Measurements from ENCODE around the gene GPR37L1.

GPR37L1 gene

DNA sequence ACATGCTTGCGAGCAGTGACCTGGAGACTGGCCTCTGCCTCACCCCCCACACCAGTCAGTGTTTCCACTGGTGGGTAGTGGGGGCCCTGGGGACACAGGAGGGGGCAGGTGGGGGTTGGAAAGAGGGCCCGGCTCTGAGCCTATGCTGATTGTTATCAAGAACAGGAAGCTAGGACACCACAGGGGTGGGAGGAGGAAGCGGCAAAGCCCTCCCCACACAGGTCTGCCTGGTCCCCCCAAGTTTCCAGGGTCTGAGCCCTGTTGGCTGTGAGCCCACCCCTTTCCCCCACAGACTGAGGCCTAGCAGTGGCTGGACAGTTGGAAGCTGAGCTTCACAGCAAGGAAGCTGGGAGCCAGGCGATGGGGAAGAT is 39.3 kb downstream of the GPR37L1 start:
- Histone ChIP-seq H3K9me3 (ENCODE audit: insufficient read depth, low read depth, low read length) (no peaks in the 10 kb centered on the region), H2AFZ (ENCODE audit: low read length) (no peak overlapping the region), H3K36me3 (ENCODE audit: insufficient read depth, low read length) (peaks cover 8% of the 10 kb centered on the region; the same call in 1 of the 2 replicates), H3K9ac (ENCODE audit: low read depth, low read length, poor library complexity, severe bottlenecking) (peak overlapping the region; percentile 100), H3K79me2 (ENCODE audit: insufficient read depth, low read length) (peaks cover 79% of the 10 kb centered on the region), H3K27me3 (ENCODE audit: insufficient read depth, low read length, poor library complexity, severe bottlenecking) (no peaks in the 10 kb centered on the region), H3K4me1 (ENCODE audit: insufficient read depth, low read length, poor library complexity, severe bottlenecking) (peaks cover 77% of the 10 kb centered on the region), H4K20me1 (ENCODE audit: insufficient read depth, low read length, poor library complexity, severe bottlenecking) (peaks cover 21% of the 10 kb centered on the region), H3K4me2 (ENCODE audit: low read depth, low read length, poor library complexity, severe bottlenecking) (peak overlapping the region; percentile 96), H3K4me3 (ENCODE audit: low read length, poor library complexity, severe bottlenecking) (peak overlapping the region; percentile 98), H3K9me2 (replicated peaks; ENCODE audit: low read depth, low read length) (no peaks in the 10 kb centered on the region), H3F3A (ENCODE audit: low read depth) (peaks cover 6% of the 10 kb centered on the region)
- no peak for TF ChIP-seq EZH2phosphoT487 (IDR thresholded peaks at IDR 0.05; ENCODE audit: borderline replicate concordance)
- TF ChIP-seq, protein P1, sequence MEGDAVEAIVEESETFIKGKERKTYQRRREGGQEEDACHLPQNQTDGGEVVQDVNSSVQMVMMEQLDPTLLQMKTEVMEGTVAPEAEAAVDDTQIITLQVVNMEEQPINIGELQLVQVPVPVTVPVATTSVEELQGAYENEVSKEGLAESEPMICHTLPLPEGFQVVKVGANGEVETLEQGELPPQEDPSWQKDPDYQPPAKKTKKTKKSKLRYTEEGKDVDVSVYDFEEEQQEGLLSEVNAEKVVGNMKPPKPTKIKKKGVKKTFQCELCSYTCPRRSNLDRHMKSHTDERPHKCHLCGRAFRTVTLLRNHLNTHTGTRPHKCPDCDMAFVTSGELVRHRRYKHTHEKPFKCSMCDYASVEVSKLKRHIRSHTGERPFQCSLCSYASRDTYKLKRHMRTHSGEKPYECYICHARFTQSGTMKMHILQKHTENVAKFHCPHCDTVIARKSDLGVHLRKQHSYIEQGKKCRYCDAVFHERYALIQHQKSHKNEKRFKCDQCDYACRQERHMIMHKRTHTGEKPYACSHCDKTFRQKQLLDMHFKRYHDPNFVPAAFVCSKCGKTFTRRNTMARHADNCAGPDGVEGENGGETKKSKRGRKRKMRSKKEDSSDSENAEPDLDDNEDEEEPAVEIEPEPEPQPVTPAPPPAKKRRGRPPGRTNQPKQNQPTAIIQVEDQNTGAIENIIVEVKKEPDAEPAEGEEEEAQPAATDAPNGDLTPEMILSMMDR (conservative IDR thresholded peaks at IDR 0.05; ENCODE audit: low read length): no peak

- peaks cover 6% of the 10 kb centered on the region for H3F3A ChIP-seq (ENCODE audit: low read depth)
- peaks cover 72% of the 10 kb centered on the region for H3K79me2 ChIP-seq (ENCODE audit: insufficient read depth, low read length)
- H3K4me1 ChIP-seq (ENCODE audit: insufficient read depth, low read length, poor library complexity, severe bottlenecking): peaks cover 72% of the 10 kb centered on the region
- peak overlapping the region; percentile 98 for H3K4me3 ChIP-seq (ENCODE audit: low read length, poor library complexity, severe bottlenecking)
- no peak for TF ChIP-seq EZH2phosphoT487 (IDR thresholded peaks at IDR 0.05; ENCODE audit: borderline replicate concordance)
- TF ChIP-seq, protein P1 (conservative IDR thresholded peaks at IDR 0.05; ENCODE audit: low read length): no peak
- H4K20me1 ChIP-seq (ENCODE audit: insufficient read depth, low read length, poor library complexity, severe bottlenecking): peaks cover 15% of the 10 kb centered on the region
- peaks cover 4% of the 10 kb centered on the region; the same call in 1 of the 2 replicates for H3K36me3 ChIP-seq (ENCODE audit: insufficient read depth, low read length)
- H3K9me3 ChIP-seq (ENCODE audit: insufficient read depth, low read depth, low read length): no peaks in the 10 kb centered on the region
- H3K9ac ChIP-seq (ENCODE audit: low read depth, low read length, poor library complexity, severe bottlenecking): peak overlapping the region; percentile 100
- no peak overlapping the region for H2AFZ ChIP-seq (ENCODE audit: low read length)
- H3K4me2 ChIP-seq (ENCODE audit: low read depth, low read length, poor library complexity, severe bottlenecking): peak overlapping the region; percentile 96
- H3K27me3 ChIP-seq (ENCODE audit: insufficient read depth, low read length, poor library complexity, severe bottlenecking): no peaks in the 10 kb centered on the region
- H3K9me2 ChIP-seq (replicated peaks; ENCODE audit: low read depth, low read length): no peaks in the 10 kb centered on the region
Measured at GRCh38 chr1:202162418-202163280, 39.9 kb downstream of the GPR37L1 start.

GRCh38 chr1:202163281-202164270 is 40.9 kb downstream of the GPR37L1 start:
- Histone ChIP-seq H3K79me2 (ENCODE audit: insufficient read depth, low read length) (peaks cover 63% of the 10 kb centered on the region), H3K27me3 (ENCODE audit: insufficient read depth, low read length, poor library complexity, severe bottlenecking) (no peaks in the 10 kb centered on the region), H3K4me1 (ENCODE audit: insufficient read depth, low read length, poor library complexity, severe bottlenecking) (peaks cover 68% of the 10 kb centered on the region), H3K4me3 (ENCODE audit: low read length, poor library complexity, severe bottlenecking) (peak overlapping the region; percentile 98), H3K9me2 (replicated peaks; ENCODE audit: low read depth, low read length) (no peaks in the 10 kb centered on the region), H3K9me3 (ENCODE audit: insufficient read depth, low read depth, low read length) (no peaks in the 10 kb centered on the region), H3F3A (ENCODE audit: low read depth) (peaks cover 6% of the 10 kb centered on the region), H2AFZ (ENCODE audit: low read length) (no peak overlapping the region), H3K4me2 (ENCODE audit: low read depth, low read length, poor library complexity, severe bottlenecking) (peak overlapping the region; percentile 96), H3K36me3 (ENCODE audit: insufficient read depth, low read length) (no peaks in the 10 kb centered on the region), H4K20me1 (ENCODE audit: insufficient read depth, low read length, poor library complexity, severe bottlenecking) (peaks cover 5% of the 10 kb centered on the region), H3K9ac (ENCODE audit: low read depth, low read length, poor library complexity, severe bottlenecking) (peak overlapping the region; percentile 100)
- TF ChIP-seq EZH2phosphoT487 (IDR thresholded peaks at IDR 0.05; ENCODE audit: borderline replicate concordance): no peak
- TF ChIP-seq, protein P1 (conservative IDR thresholded peaks at IDR 0.05; ENCODE audit: low read length): no peak
